ENCODE data around the gene ADAMTSL3. TPM values are rescaled to one million over a fixed set of nuclear protein-coding genes. Genes with fewer than 3 reads are reported as not detected.
A peak's percentile ranks its signal among the peaks of the same experiment; 100 is the strongest.

ADAMTSL3 gene
- total RNA-seq, 1 donor from 2014 or later: 0.32 TPM

GRCh38 chr15:83810110-83810509 is 156.2 kb downstream of the ADAMTSL3 start:
- Mint-ChIP-seq H3K4me3 (ENCODE audit: unreplicated experiment) (no peak overlapping the region), H3K9me3 (ENCODE audit: unreplicated experiment) (no peaks in the 10 kb centered on the region), H3K27ac (ENCODE audit: unreplicated experiment) (no peak overlapping the region), H3K4me1 (ENCODE audit: low read depth, unreplicated experiment) (no peaks in the 10 kb centered on the region), H3K27me3 (ENCODE audit: unreplicated experiment) (peaks cover 4% of the 10 kb centered on the region), H3K36me3 (ENCODE audit: unreplicated experiment) (peaks cover 6% of the 10 kb centered on the region)
- no peak for DNase-seq
- TF ChIP-seq CTCF (IDR thresholded peaks at IDR 0.05; ENCODE audit: partially characterized antibody, unreplicated experiment): no peak

GRCh38 chr15:83813682-83814081 is 159.8 kb downstream of the ADAMTSL3 start:
- no peaks in the 10 kb centered on the region for H3K36me3 Mint-ChIP-seq (ENCODE audit: unreplicated experiment)
- peaks cover 2% of the 10 kb centered on the region for H3K4me1 Mint-ChIP-seq (ENCODE audit: low read depth, unreplicated experiment)
- H3K4me3 Mint-ChIP-seq (ENCODE audit: unreplicated experiment): no peak overlapping the region
- H3K27me3 Mint-ChIP-seq (ENCODE audit: unreplicated experiment): peaks cover 4% of the 10 kb centered on the region
- no peaks in the 10 kb centered on the region for H3K9me3 Mint-ChIP-seq (ENCODE audit: unreplicated experiment)
- no peak overlapping the region for H3K27ac Mint-ChIP-seq (ENCODE audit: unreplicated experiment)
- no peak for TF ChIP-seq CTCF (IDR thresholded peaks at IDR 0.05; ENCODE audit: partially characterized antibody, unreplicated experiment)
- no peak for DNase-seq

- no peaks in the 10 kb centered on the region for H3K36me3 Mint-ChIP-seq (ENCODE audit: unreplicated experiment)
- H3K4me3 Mint-ChIP-seq (ENCODE audit: unreplicated experiment): no peak overlapping the region
- no peak overlapping the region for H3K27ac Mint-ChIP-seq (ENCODE audit: unreplicated experiment)
- H3K27me3 Mint-ChIP-seq (ENCODE audit: unreplicated experiment): no peaks in the 10 kb centered on the region
- no peak for TF ChIP-seq CTCF (IDR thresholded peaks at IDR 0.05; ENCODE audit: partially characterized antibody, unreplicated experiment)
- no peak for DNase-seq
- peaks cover 2% of the 10 kb centered on the region for H3K4me1 Mint-ChIP-seq (ENCODE audit: low read depth, unreplicated experiment)
- H3K9me3 Mint-ChIP-seq (ENCODE audit: unreplicated experiment): no peaks in the 10 kb centered on the region
Measured at GRCh38 chr15:83815506-83815905, 161.6 kb downstream of the ADAMTSL3 start.

GRCh38 chr15:83816124-83816883 is 162.4 kb downstream of the ADAMTSL3 start:
- Mint-ChIP-seq H3K36me3 (ENCODE audit: unreplicated experiment) (no peaks in the 10 kb centered on the region), H3K27me3 (ENCODE audit: unreplicated experiment) (no peaks in the 10 kb centered on the region), H3K27ac (ENCODE audit: unreplicated experiment) (peak overlapping the region; percentile 19), H3K4me3 (ENCODE audit: unreplicated experiment) (no peak overlapping the region), H3K4me1 (ENCODE audit: low read depth, unreplicated experiment) (peaks cover 2% of the 10 kb centered on the region), H3K9me3 (ENCODE audit: unreplicated experiment) (no peaks in the 10 kb centered on the region)
- DNase-seq: no peak
- TF ChIP-seq CTCF (IDR thresholded peaks at IDR 0.05; ENCODE audit: partially characterized antibody, unreplicated experiment): no peak

- TF ChIP-seq CTCF (IDR thresholded peaks at IDR 0.05; ENCODE audit: partially characterized antibody, unreplicated experiment): no peak
- peaks cover 5% of the 10 kb centered on the region for H3K36me3 Mint-ChIP-seq (ENCODE audit: unreplicated experiment)
- no peak overlapping the region for H3K27ac Mint-ChIP-seq (ENCODE audit: unreplicated experiment)
- H3K4me1 Mint-ChIP-seq (ENCODE audit: low read depth, unreplicated experiment): peaks cover 2% of the 10 kb centered on the region
- H3K27me3 Mint-ChIP-seq (ENCODE audit: unreplicated experiment): no peaks in the 10 kb centered on the region
- no peak for DNase-seq
- H3K4me3 Mint-ChIP-seq (ENCODE audit: unreplicated experiment): no peak overlapping the region
- H3K9me3 Mint-ChIP-seq (ENCODE audit: unreplicated experiment): no peaks in the 10 kb centered on the region
Measured at GRCh38 chr15:83818591-83818990, 164.7 kb downstream of the ADAMTSL3 start.

All from glutamatergic neuron (in vitro differentiated cells).